ENCODE measurements around the gene TEX30. TPM values are rescaled to one million over a fixed set of nuclear protein-coding genes. Genes with fewer than 3 reads are reported as not detected.

TEX30 gene
- polyA plus RNA-seq, 2 donors = 10.3 to 15.7 TPM

GRCh38 chr13:102770435-102770834 lies 3.2 kb downstream of the TEX30 start:
- 77 to 78% methylated on average over 2 of the region's 2 CpGs for WGBS, 2 donors
- H3K4me3 ChIP-seq (ENCODE audit: low read depth in 1 of 2, low read length in 2 of 2) = no peak overlapping the region
- H3K9me3 ChIP-seq (ENCODE audit: control insufficient read depth in 2 of 2, insufficient read depth in 1 of 2, low read depth in 1 of 2, low read length in 1 of 2) = no peaks in the 10 kb centered on the region
- no peaks in the 10 kb centered on the region for H3K27me3 ChIP-seq (ENCODE audit: control insufficient read depth in 1 of 2, insufficient read depth in 2 of 2, low read length in 2 of 2)
- H3K36me3 ChIP-seq (ENCODE audit: control insufficient read depth in 2 of 2, insufficient read depth in 2 of 2, low read length in 1 of 2) = peaks cover 0 to 2% of the 10 kb centered on the region in 2 donors
- H3K4me1 ChIP-seq (ENCODE audit: control insufficient read depth in 2 of 2, insufficient read depth in 2 of 2, low read length in 1 of 2) = peaks cover 0 to 10% of the 10 kb centered on the region in 2 donors
- no peak overlapping the region for H3K27ac ChIP-seq (ENCODE audit: low read depth in 2 of 2, low read length in 1 of 2)

- Histone ChIP-seq H3K9me3 (ENCODE audit: control insufficient read depth in 2 of 2, insufficient read depth in 1 of 2, low read depth in 1 of 2, low read length in 1 of 2) (no peaks in the 10 kb centered on the region), H3K27me3 (ENCODE audit: control insufficient read depth in 1 of 2, insufficient read depth in 2 of 2, low read length in 2 of 2) (no peaks in the 10 kb centered on the region), H3K36me3 (ENCODE audit: control insufficient read depth in 2 of 2, insufficient read depth in 2 of 2, low read length in 1 of 2) (peaks cover 0 to 2% of the 10 kb centered on the region in 2 donors), H3K4me3 (ENCODE audit: low read depth in 1 of 2, low read length in 2 of 2) (no peak overlapping the region), H3K4me1 (ENCODE audit: control insufficient read depth in 2 of 2, insufficient read depth in 2 of 2, low read length in 1 of 2) (peaks cover 0 to 10% of the 10 kb centered on the region in 2 donors), H3K27ac (ENCODE audit: low read depth in 2 of 2, low read length in 1 of 2) (no peak overlapping the region)
- 75 to 76% methylated on average over 4 of the region's 4 CpGs for WGBS, 2 donors
Measured at GRCh38 chr13:102769679-102770078, 3.9 kb downstream of the TEX30 start.

DNA sequence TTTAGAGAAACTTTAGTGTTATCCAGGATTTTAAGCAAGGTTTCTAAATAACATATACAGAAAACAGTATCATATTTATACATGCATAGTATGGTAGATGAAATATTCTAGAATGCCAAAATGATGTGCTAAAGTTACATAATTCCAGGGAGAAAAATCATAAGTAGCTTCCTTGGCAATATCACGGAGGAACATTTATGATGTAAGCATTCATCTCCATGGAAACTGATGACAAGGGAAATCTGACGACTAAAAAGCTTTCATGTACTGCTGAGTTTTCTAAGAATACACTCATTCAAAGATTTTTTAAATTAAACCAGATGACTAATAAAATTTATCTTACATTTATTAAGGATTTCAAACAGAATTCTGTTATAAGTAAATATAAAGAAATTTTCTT lies 4.7 kb downstream of the TEX30 start:
- Histone ChIP-seq H3K27me3 (ENCODE audit: control insufficient read depth in 1 of 2, insufficient read depth in 2 of 2, low read length in 2 of 2) (no peaks in the 10 kb centered on the region), H3K27ac (ENCODE audit: low read depth in 2 of 2, low read length in 1 of 2) (no peak overlapping the region), H3K36me3 (ENCODE audit: control insufficient read depth in 2 of 2, insufficient read depth in 2 of 2, low read length in 1 of 2) (peaks cover 0 to 2% of the 10 kb centered on the region in 2 donors), H3K9me3 (ENCODE audit: control insufficient read depth in 2 of 2, insufficient read depth in 1 of 2, low read depth in 1 of 2, low read length in 1 of 2) (no peaks in the 10 kb centered on the region), H3K4me3 (ENCODE audit: low read depth in 1 of 2, low read length in 2 of 2) (no peak overlapping the region), H3K4me1 (ENCODE audit: control insufficient read depth in 2 of 2, insufficient read depth in 2 of 2, low read length in 1 of 2) (peaks cover 0 to 5% of the 10 kb centered on the region in 2 donors)
- WGBS, 2 donors = 60 to 74% methylated on average over 2 of the region's 2 CpGs

DNA sequence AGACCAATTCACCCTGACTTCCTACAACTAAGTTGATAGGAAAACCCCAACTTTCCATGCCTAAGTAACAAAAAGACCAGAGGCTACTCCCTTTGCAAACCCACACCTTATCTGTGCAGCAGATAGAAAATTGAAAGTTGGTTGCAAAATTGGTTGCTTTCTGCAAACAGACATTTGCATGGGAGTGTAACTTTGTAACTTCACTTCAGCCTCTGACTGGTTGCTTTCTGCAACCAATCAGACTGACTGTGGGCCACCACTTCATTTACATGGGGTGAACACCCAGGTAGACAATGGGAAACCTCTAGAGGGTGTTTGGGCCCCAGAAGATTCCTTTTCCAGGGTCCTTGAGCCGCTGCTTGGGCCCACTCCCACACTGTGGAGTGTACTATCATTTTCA lies 9.8 kb downstream of the TEX30 start:
- Histone ChIP-seq H3K4me3 (ENCODE audit: low read depth in 1 of 2, low read length in 2 of 2) (no peak overlapping the region), H3K27ac (ENCODE audit: low read depth in 2 of 2, low read length in 1 of 2) (no peak overlapping the region), H3K27me3 (ENCODE audit: control insufficient read depth in 1 of 2, insufficient read depth in 2 of 2, low read length in 2 of 2) (no peaks in the 10 kb centered on the region), H3K4me1 (ENCODE audit: control insufficient read depth in 2 of 2, insufficient read depth in 2 of 2, low read length in 1 of 2) (no peaks in the 10 kb centered on the region), H3K36me3 (ENCODE audit: control insufficient read depth in 2 of 2, insufficient read depth in 2 of 2, low read length in 1 of 2) (peaks cover 0 to 2% of the 10 kb centered on the region in 2 donors), H3K9me3 (ENCODE audit: control insufficient read depth in 2 of 2, insufficient read depth in 1 of 2, low read depth in 1 of 2, low read length in 1 of 2) (no peaks in the 10 kb centered on the region)
- 86 to 92% methylated on average over 1 of the region's 1 CpG for WGBS, 2 donors

GRCh38 chr13:102761071-102761470 lies 12.5 kb downstream of the TEX30 start:
- Histone ChIP-seq H3K4me3 (ENCODE audit: low read depth in 1 of 2, low read length in 2 of 2) (no peak overlapping the region), H3K36me3 (ENCODE audit: control insufficient read depth in 2 of 2, insufficient read depth in 2 of 2, low read length in 1 of 2) (peaks cover 0 to 2% of the 10 kb centered on the region in 2 donors), H3K27ac (ENCODE audit: low read depth in 2 of 2, low read length in 1 of 2) (no peak overlapping the region), H3K4me1 (ENCODE audit: control insufficient read depth in 2 of 2, insufficient read depth in 2 of 2, low read length in 1 of 2) (no peaks in the 10 kb centered on the region), H3K9me3 (ENCODE audit: control insufficient read depth in 2 of 2, insufficient read depth in 1 of 2, low read depth in 1 of 2, low read length in 1 of 2) (no peaks in the 10 kb centered on the region), H3K27me3 (ENCODE audit: control insufficient read depth in 1 of 2, insufficient read depth in 2 of 2, low read length in 2 of 2) (no peaks in the 10 kb centered on the region)
- 88 to 96% methylated on average over 1 of the region's 1 CpG for WGBS, 2 donors

GRCh38 chr13:102758842-102759241 lies 14.7 kb downstream of the TEX30 start:
- Histone ChIP-seq H3K9me3 (ENCODE audit: control insufficient read depth in 2 of 2, insufficient read depth in 1 of 2, low read depth in 1 of 2, low read length in 1 of 2) (no peaks in the 10 kb centered on the region), H3K27ac (ENCODE audit: low read depth in 2 of 2, low read length in 1 of 2) (no peak overlapping the region), H3K36me3 (ENCODE audit: control insufficient read depth in 2 of 2, insufficient read depth in 2 of 2, low read length in 1 of 2) (no peaks in the 10 kb centered on the region), H3K4me1 (ENCODE audit: control insufficient read depth in 2 of 2, insufficient read depth in 2 of 2, low read length in 1 of 2) (no peaks in the 10 kb centered on the region), H3K27me3 (ENCODE audit: control insufficient read depth in 1 of 2, insufficient read depth in 2 of 2, low read length in 2 of 2) (no peaks in the 10 kb centered on the region), H3K4me3 (ENCODE audit: low read depth in 1 of 2, low read length in 2 of 2) (no peak overlapping the region)
- 82 to 91% methylated on average over 2 of the region's 2 CpGs for WGBS, 2 donors

- H3K4me1 ChIP-seq (ENCODE audit: control insufficient read depth in 2 of 2, insufficient read depth in 2 of 2, low read length in 1 of 2) = no peaks in the 10 kb centered on the region
- no peak overlapping the region for H3K4me3 ChIP-seq (ENCODE audit: low read depth in 1 of 2, low read length in 2 of 2)
- H3K27ac ChIP-seq (ENCODE audit: low read depth in 2 of 2, low read length in 1 of 2) = no peak overlapping the region
- WGBS, 2 donors = 60 to 71% methylated on average over 1 of the region's 1 CpG
- no peaks in the 10 kb centered on the region for H3K9me3 ChIP-seq (ENCODE audit: control insufficient read depth in 2 of 2, insufficient read depth in 1 of 2, low read depth in 1 of 2, low read length in 1 of 2)
- no peaks in the 10 kb centered on the region for H3K27me3 ChIP-seq (ENCODE audit: control insufficient read depth in 1 of 2, insufficient read depth in 2 of 2, low read length in 2 of 2)
- no peaks in the 10 kb centered on the region for H3K36me3 ChIP-seq (ENCODE audit: control insufficient read depth in 2 of 2, insufficient read depth in 2 of 2, low read length in 1 of 2)
Measured at GRCh38 chr13:102757006-102757405, 16.6 kb downstream of the TEX30 start.

GRCh38 chr13:102751886-102752285 lies 21.7 kb downstream of the TEX30 start:
- no peaks in the 10 kb centered on the region for H3K9me3 ChIP-seq (ENCODE audit: control insufficient read depth in 2 of 2, insufficient read depth in 1 of 2, low read depth in 1 of 2, low read length in 1 of 2)
- H3K27me3 ChIP-seq (ENCODE audit: control insufficient read depth in 1 of 2, insufficient read depth in 2 of 2, low read length in 2 of 2) = no peaks in the 10 kb centered on the region
- WGBS, 2 donors = 86% methylated on average over 3 of the region's 3 CpGs
- H3K36me3 ChIP-seq (ENCODE audit: control insufficient read depth in 2 of 2, insufficient read depth in 2 of 2, low read length in 1 of 2) = no peaks in the 10 kb centered on the region
- H3K4me3 ChIP-seq (ENCODE audit: low read depth in 1 of 2, low read length in 2 of 2) = no peak overlapping the region
- no peaks in the 10 kb centered on the region for H3K4me1 ChIP-seq (ENCODE audit: control insufficient read depth in 2 of 2, insufficient read depth in 2 of 2, low read length in 1 of 2)
- no peak overlapping the region for H3K27ac ChIP-seq (ENCODE audit: low read depth in 2 of 2, low read length in 1 of 2)

DNA sequence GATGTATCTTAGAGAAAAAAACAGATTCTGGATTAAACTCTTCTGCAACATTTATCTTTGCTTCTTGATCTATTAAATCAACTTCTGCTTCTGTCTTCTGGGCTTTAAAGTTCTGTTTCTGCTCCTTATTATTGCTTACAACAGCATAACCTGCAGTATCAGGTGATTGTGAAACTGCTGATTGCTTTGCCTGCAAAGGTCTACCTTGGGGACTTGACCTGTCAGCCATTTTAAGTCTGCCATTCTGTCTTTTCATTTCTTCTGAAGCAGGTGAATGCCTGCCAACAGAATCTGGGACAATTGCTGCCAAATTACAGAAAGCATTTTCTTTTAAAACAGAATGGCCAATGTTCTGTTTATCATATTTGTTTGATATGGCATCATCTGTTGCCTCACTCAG lies 31.1 kb downstream of the TEX30 start:
- Histone ChIP-seq H3K4me1 (ENCODE audit: control insufficient read depth in 2 of 2, insufficient read depth in 2 of 2, low read length in 1 of 2) (no peaks in the 10 kb centered on the region), H3K36me3 (ENCODE audit: control insufficient read depth in 2 of 2, insufficient read depth in 2 of 2, low read length in 1 of 2) (no peaks in the 10 kb centered on the region), H3K9me3 (ENCODE audit: control insufficient read depth in 2 of 2, insufficient read depth in 1 of 2, low read depth in 1 of 2, low read length in 1 of 2) (no peaks in the 10 kb centered on the region), H3K4me3 (ENCODE audit: low read depth in 1 of 2, low read length in 2 of 2) (no peak overlapping the region), H3K27ac (ENCODE audit: low read depth in 2 of 2, low read length in 1 of 2) (no peak overlapping the region), H3K27me3 (ENCODE audit: control insufficient read depth in 1 of 2, insufficient read depth in 2 of 2, low read length in 2 of 2) (peaks cover 0 to 3% of the 10 kb centered on the region in 2 donors)

DNA sequence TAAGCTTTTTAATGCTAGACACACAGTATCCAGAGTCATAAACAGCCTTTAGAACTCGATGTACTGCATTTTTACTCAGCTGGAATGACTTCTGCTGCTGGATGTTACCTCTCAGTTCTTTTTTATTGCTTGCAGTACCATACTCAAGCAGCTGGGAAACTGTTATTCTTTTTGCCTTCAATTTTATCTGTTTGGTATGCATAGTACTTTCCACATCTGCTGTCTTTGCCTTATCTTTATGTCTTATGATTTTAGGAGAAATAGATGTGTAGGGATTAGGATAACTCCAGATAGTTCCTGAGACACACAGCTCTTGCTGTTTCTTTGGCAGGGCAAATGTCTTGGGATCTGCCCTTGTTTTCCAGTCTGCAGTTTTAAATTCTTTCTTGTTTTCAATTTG lies 31.5 kb downstream of the TEX30 start:
- Histone ChIP-seq H3K27ac (ENCODE audit: low read depth in 2 of 2, low read length in 1 of 2) (no peak overlapping the region), H3K4me1 (ENCODE audit: control insufficient read depth in 2 of 2, insufficient read depth in 2 of 2, low read length in 1 of 2) (no peaks in the 10 kb centered on the region), H3K9me3 (ENCODE audit: control insufficient read depth in 2 of 2, insufficient read depth in 1 of 2, low read depth in 1 of 2, low read length in 1 of 2) (no peaks in the 10 kb centered on the region), H3K36me3 (ENCODE audit: control insufficient read depth in 2 of 2, insufficient read depth in 2 of 2, low read length in 1 of 2) (no peaks in the 10 kb centered on the region), H3K27me3 (ENCODE audit: control insufficient read depth in 1 of 2, insufficient read depth in 2 of 2, low read length in 2 of 2) (peaks cover 0 to 3% of the 10 kb centered on the region in 2 donors), H3K4me3 (ENCODE audit: low read depth in 1 of 2, low read length in 2 of 2) (no peak overlapping the region)
- whole genome bisulfite sequencing, 2 donors = 60% methylated on average over 1 of the region's 1 CpG

All from esophagus (tissue), 2 donors.